GM13976 (cell line): ENCODE measurements around the gene PTPRA.

Source experiments
- DNase-seq: peaks from one replicate; pipeline ENCODE4 v3.0.0; 2012; ENCODE audit warnings: low spot score
- in situ Hi-C: fragments of 300-500 bp; cut with MboI; formaldehyde crosslinking; loops from one replicate; pipeline ENCODE4 v1.12.0; 2022; ENCODE audit warnings: low sequenced_read_pairs, mixed read lengths, inconsistent platforms; ENCODE audit not compliant: unreplicated experiment
- TF ChIP-seq, protein P1 (sequence below): IDR thresholded peaks from 2 replicates; pipeline ENCODE4 v1.5.1; 2012; ENCODE audit warnings: borderline replicate concordance, mild to moderate bottlenecking; ENCODE audit not compliant: insufficient read depth; ENCODE audit errors: extremely low read depth, missing control alignments, control extremely low read depth

Gene PTPRA

GRCh38 chr20:2902291-2902690 is 29.0 kb downstream of the PTPRA start:
- TF ChIP-seq, protein P1, sequence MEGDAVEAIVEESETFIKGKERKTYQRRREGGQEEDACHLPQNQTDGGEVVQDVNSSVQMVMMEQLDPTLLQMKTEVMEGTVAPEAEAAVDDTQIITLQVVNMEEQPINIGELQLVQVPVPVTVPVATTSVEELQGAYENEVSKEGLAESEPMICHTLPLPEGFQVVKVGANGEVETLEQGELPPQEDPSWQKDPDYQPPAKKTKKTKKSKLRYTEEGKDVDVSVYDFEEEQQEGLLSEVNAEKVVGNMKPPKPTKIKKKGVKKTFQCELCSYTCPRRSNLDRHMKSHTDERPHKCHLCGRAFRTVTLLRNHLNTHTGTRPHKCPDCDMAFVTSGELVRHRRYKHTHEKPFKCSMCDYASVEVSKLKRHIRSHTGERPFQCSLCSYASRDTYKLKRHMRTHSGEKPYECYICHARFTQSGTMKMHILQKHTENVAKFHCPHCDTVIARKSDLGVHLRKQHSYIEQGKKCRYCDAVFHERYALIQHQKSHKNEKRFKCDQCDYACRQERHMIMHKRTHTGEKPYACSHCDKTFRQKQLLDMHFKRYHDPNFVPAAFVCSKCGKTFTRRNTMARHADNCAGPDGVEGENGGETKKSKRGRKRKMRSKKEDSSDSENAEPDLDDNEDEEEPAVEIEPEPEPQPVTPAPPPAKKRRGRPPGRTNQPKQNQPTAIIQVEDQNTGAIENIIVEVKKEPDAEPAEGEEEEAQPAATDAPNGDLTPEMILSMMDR: no peak
- DNase-seq: no peak
- in situ Hi-C loops: no loop called here

DNA sequence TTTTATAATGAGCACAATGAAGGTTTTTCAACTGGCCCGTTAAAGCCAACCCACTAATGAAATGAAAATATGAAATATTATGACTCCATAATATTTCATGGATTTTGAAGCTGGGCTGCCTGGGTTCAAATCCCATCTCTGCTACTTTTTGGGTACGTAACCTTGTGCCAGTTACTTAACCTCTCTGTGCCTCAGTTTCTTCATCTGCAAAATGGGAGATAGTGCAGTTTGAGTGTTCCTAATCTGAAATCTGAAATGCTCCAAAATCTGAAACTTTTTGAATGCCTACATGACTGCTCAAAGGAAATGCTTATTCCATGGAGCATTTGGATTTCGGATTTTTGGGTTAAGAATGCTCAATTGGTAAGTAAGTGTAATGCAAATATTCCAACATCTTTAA is 29.5 kb downstream of the PTPRA start:
- DNase-seq: no peak
- TF ChIP-seq, protein P1: no peak
- in situ Hi-C loops: no loop called here

DNA sequence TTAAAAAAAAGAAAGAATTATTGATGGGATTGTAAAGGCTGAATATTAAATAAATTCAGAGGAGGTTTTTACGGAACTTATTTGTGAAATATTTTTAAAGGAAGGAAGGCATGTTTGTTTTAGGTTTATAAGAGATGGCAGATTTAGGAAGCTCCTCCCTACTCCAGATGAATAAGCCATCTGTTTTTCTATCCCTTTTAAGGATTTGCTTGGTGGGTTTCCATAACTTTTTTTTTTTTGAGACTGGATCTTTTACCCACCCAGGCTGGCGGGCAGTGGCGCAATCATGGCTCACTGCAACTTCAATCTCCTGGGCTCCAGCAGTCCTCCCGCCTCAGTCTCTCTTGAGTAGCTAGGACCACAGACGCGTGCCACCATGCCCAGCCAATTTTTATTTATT is 30.4 kb downstream of the PTPRA start:
- in situ Hi-C loops: no loop called here
- TF ChIP-seq, protein P1: no peak
- DNase-seq: no peak

GRCh38 chr20:2907519-2907918 is 34.2 kb downstream of the PTPRA start:
- DNase-seq: no peak
- TF ChIP-seq, protein P1: no peak
- in situ Hi-C loops: no loop called here

DNA sequence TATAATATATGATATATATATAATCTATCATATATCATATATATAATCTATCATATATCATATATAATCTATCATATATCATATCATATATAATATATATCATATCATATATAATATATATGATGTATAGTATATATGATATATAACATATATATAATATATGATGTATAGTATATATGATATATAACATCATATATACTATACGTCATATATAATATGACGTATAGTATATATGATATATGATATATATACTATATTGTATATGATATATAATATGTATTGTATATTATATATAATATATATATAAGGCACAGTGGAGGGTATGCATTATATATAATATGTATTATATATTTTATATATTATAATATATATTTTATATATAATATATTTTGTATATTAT is 36.7 kb downstream of the PTPRA start:
- in situ Hi-C loops: no loop called here
- TF ChIP-seq, protein P1: no peak
- no peak for DNase-seq

- in situ Hi-C loops: no loop called here
- TF ChIP-seq, protein P1: no peak
- DNase-seq: no peak
Measured at GRCh38 chr20:2911200-2911599, 37.9 kb downstream of the PTPRA start.

DNA sequence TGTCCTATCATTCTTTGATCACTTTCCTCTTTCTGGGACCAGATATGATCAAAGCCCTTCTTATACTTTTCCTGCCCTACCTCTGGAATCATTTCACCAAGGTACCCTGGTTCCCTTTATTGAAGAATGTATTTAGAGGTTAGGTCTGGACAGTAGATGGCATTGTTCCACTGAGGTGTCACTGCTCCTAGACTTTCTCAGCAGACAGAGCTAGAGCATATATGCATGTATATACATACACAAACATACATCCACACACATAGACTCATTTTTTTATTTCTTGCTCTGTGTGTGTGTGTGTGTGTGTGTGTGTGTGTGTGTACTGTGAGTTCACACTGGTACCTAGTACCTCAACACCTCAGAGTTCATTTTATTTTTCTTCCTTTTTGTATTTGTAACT is 40.9 kb downstream of the PTPRA start:
- TF ChIP-seq, protein P1: peak; percentile 39
- in situ Hi-C loops: no loop called here
- DNase-seq: no peak
